RPMI8226 (cell line): ENCODE measurements around the gene CNNM2.
"Not testable (repeated sequence)": the region's sequence is repeated elsewhere in the genome, so short reads cannot be mapped to it uniquely, and the experiment has no call there.

Source experiments
- DNase-seq: peaks from one replicate; pipeline ENCODE4 v3.0.0-alpha.2; 2015

Gene CNNM2

DNA sequence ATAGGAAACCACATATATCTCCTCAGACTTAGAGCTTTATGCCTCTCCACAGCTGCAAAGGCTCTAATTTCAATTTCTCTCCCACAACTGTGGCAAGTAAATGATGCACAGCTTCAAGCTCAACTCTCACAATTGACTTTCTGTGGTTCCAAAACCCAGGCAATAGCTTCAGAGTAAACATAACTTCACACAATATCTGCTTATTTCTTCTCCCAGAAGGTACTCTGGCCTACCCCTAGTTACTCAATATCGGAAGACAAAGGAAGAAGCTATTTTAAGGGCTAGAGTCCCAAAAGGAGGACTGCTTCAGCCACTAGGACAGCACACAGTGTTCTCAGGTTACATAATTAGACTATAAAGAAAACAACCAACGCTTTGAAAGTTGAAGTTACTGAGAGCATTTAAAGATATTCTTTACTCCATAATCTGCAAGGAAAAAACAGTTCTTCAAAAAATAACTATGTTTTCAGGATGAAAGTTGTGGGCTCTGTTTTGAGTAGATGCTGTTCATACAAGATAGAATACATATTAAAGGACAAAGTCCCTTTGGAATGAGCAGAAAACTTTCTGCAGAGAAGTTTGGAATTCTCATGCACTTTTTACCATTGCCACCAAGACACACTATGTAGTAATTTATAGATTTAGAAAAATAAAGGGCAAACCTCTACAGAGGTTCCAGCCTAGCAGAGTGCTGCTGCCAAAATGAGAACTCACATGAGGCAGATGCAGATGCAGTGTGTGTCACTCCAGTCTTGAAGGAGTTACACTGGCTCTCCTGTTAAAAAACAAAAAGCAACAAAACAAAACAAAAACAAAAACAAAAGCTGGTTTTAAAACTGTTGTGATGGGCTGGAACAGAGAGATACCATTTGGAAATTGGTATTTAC lies 193.2 kb downstream of the CNNM2 start:
- no peak for DNase-seq

- DNase-seq: no peak
Measured at GRCh38 chr10:103111918-103112877, 194.1 kb downstream of the CNNM2 start.

- no peak for DNase-seq
Measured at GRCh38 chr10:103114876-103115275, 196.8 kb downstream of the CNNM2 start.

GRCh38 chr10:103117247-103117646 lies 199.2 kb downstream of the CNNM2 start:
- DNase-seq: no peak

GRCh38 chr10:103120546-103120945 lies 202.5 kb downstream of the CNNM2 start:
- no peak for DNase-seq

DNA sequence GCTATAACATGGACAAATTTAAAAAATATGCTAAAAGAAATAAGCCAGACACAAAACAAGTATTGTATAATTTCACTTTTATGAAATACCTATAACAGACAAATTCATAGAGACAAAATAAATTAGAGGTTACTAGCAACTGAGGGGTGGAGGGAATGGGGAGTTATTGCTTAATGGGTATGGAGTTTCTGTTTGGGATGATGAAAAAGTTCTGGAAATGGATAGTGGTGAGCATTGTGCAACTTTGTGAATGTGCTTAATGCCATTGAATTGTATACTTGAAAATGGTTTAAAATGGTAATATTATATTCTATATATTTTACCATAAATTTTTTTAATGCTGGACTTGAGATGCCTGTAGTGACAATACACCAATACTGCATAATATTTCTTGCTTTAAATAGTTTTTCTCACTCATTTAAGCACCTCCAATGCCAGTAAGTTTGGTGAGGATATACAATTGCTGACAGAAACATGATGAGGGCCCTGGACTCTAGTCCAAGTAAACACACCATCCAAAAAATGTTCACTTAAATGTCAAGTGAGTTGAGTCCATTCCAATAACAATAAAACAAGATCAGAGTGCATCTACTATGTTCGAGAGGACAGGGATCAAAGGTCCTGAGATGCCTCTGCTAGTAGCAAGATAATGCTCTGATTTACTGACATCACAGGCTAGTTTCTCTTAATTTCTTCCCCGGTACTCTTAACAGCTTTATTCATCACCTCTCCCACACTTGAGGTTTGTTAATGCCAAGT lies 203.1 kb downstream of the CNNM2 start:
- no peak for DNase-seq

- no peak for DNase-seq
Measured at GRCh38 chr10:103123282-103124024, 205.4 kb downstream of the CNNM2 start.

DNA sequence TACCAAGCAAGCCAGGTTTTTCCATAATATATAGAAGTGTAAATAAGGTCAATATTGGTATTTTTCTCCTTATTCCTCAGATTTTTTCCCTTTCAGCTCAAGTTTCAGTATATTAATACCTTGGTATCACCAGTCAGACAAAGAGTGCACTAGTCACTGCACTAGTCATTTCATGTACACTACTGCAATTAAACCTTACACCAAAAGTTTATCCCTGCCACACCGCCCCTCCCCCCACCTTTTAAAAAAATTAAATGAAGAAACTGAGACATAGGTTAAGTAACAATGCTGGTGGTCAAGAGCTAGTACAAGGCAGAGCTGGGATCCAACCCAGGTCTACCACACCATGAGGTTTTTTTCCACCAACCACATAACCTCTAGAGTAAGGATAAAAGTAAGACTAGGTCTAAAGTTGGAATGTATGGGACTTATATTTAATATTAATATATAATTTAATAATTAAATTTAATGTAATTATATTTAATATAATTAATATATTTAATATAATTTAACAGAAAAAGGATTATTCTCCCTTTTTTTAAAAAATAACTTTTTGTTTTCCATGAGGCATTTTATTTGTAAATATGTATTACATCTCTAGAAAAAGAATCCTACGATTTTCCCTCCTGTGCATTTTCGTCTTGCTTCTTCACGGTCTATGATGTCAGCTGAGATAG lies 206.5 kb downstream of the CNNM2 start:
- no peak for DNase-seq

- no peak for DNase-seq
Measured at GRCh38 chr10:103125323-103126267, 207.5 kb downstream of the CNNM2 start.

DNA sequence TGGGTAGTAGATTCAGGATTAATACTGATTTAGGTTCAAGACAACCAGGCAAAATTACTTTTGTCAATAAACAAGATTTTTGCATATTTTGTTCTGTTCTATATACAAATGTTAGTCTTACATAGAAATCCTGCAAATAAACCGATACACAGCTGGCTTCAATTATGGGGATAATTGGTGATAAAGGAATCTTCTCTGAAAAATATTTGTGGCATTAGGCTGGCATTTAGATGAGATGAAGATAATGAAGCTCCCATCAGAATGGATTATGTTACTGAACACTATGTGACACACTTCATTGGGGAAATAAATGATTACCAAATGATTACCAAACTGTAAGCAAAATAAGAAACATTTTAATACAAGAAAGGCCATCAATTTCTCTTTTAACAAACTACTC lies 209.1 kb downstream of the CNNM2 start:
- no peak for DNase-seq

DNA sequence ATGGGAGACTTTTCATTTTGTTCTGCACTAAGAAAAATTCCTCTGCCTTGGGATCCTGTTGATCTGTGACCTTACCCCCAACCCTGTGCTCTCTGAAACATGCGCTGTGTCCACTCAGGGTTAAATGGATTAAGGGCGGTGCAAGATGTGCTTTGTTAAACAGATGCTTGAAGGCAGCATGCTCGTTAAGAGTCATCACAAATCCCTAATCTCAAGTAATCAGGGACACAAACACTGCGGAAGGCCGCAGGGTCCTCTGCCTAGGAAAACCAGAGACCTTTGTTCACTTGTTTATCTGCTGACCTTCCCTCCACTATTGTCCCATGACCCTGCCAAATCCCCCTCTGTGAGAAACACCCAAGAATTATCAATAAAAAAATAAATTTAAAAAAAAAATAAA lies 212.1 kb downstream of the CNNM2 start:
- DNase-seq: not testable (repeated sequence)

- no peak for DNase-seq
Measured at GRCh38 chr10:103130910-103131309, 212.8 kb downstream of the CNNM2 start.

DNA sequence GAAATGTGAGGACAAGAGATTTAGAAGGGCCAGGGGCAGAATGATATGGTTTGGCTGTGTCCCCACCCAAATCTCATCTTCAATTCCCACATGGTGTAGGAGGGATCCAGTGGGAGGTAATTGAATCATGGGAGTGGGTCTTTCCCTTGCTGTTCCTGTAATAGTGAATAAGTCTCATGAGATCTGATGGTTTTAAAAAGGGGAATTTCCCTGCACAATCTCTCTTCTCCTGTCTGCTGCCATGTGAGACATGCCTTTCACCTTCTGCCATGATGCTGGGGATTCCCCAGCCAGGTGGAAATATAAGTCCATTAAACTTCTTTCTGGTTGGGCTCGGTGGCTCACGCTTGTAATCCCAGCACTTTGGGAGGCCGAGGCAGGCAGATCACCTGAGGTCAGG lies 217.1 kb downstream of the CNNM2 start:
- not testable (repeated sequence) for DNase-seq

DNA sequence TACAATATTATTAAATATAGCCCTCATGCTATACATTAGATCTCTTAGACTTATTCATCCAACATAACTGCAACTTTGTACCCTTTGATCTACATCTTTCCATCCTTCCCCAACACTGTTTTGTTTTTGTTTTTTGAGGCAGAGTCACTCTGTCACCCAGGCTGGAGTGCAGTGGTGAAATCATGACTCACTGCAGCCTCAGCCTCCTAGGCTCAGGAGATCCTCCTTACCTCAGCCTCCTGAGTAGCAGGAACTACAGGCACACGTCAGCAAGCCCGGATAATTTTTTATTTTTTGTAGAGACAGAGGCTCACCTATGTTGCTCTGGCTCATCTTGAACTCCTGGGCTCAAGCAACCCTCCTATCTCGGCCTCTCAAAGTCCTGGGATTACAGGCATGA lies 221.7 kb downstream of the CNNM2 start:
- no peak for DNase-seq
